CD14-positive monocyte (primary cell): ENCODE measurements around the gene PSMB7. TPM values are rescaled to one million over a fixed set of nuclear protein-coding genes. Genes with fewer than 3 reads are reported as not detected.

Experiments used
- DNase-seq, 3 donors: peaks; one replicate each; pipeline ENCODE4 v3.0.0-alpha.2; 2011 to 2022
- H2AFZ ChIP-seq: 2 replicates; pipeline ENCODE4 v1.6.0; 2012; ENCODE audit warnings: mild to moderate bottlenecking, low read depth, low read length, inconsistent platforms; ENCODE audit not compliant: insufficient read depth, poor library complexity, severe bottlenecking
- H3K27ac ChIP-seq, 2 donors: 1 replicate in 1 of 2; 2 replicates in 1 of 2; pipeline ENCODE4 v1.5.1; 2012 to 2013; ENCODE audit warnings: low read length in 2 of 2, control low read depth in 1 of 2, inconsistent platforms in 1 of 2, low read depth in 1 of 2, mild to moderate bottlenecking in 1 of 2
- H3K27me3 ChIP-seq, 2 donors: one replicate each; pipeline versions ENCODE4 v1.6.0 to v1.6.1; 2011 to 2013; ENCODE audit warnings: low read length in 2 of 2; ENCODE audit not compliant: control insufficient read depth in 2 of 2, insufficient read depth in 2 of 2
- H3K36me3 ChIP-seq, 2 donors: replicated peaks in 1 of 2; 1 replicate in 1 of 2; 2 replicates in 1 of 2; pipeline versions ENCODE4 v1.5.1 to v1.6.1; 2012 to 2013; ENCODE audit warnings: low read length in 2 of 2, control low read depth in 1 of 2, inconsistent platforms in 1 of 2, mild to moderate bottlenecking in 1 of 2; ENCODE audit not compliant: insufficient read depth in 2 of 2, control insufficient read depth in 1 of 2
- H3K4me1 ChIP-seq, 2 donors: 1 replicate in 1 of 2; 2 replicates in 1 of 2; pipeline versions ENCODE4 v1.5.1 to v1.6.1; 2012 to 2013; ENCODE audit warnings: low read length in 2 of 2, control low read depth in 1 of 2, inconsistent platforms in 1 of 2, mild to moderate bottlenecking in 1 of 2, moderate library complexity in 1 of 2; ENCODE audit not compliant: insufficient read depth in 2 of 2, control insufficient read depth in 1 of 2
- H3K4me2 ChIP-seq: replicated peaks from 2 replicates; pipeline ENCODE3; 2012; ENCODE audit warnings: low read length, moderate library complexity, mild to moderate bottlenecking; ENCODE audit not compliant: poor library complexity, severe bottlenecking; ENCODE audit errors: extremely low read depth
- H3K4me3 ChIP-seq, 3 experiments: fragments of 200-600 bp in 1 of 3; sonication (generic) in 1 of 3; replicated peaks in 1 of 3; 1 replicate in 2 of 3; 2 replicates in 1 of 3; pipeline ENCODE4 v1.5.1; 2011 to 2013; ENCODE audit warnings: low read length in 3 of 3, mild to moderate bottlenecking in 3 of 3, control low read depth in 2 of 3, low read depth in 2 of 3, inconsistent platforms in 1 of 3, moderate library complexity in 1 of 3
- H3K79me2 ChIP-seq: 2 replicates; pipeline ENCODE4 v1.6.0; 2012; ENCODE audit warnings: mild to moderate bottlenecking, control low read depth, inconsistent platforms, low read length, moderate library complexity; ENCODE audit not compliant: insufficient read depth
- H3K9ac ChIP-seq: 2 replicates; pipeline ENCODE4 v1.6.0; 2017; ENCODE audit warnings: low read length, mild to moderate bottlenecking; ENCODE audit not compliant: insufficient read depth, poor library complexity, severe bottlenecking
- H3K9me3 ChIP-seq, 2 donors: replicated peaks in 1 of 2; 1 replicate in 1 of 2; 2 replicates in 1 of 2; pipeline versions ENCODE4 v1.5.1 to v1.6.1; 2012 to 2013; ENCODE audit warnings: low read length in 2 of 2, control low read depth in 1 of 2; ENCODE audit not compliant: control insufficient read depth in 1 of 2, insufficient read depth in 1 of 2
- H4K20me1 ChIP-seq: 2 replicates; pipeline ENCODE4 v1.6.0; 2012; ENCODE audit warnings: mild to moderate bottlenecking, low read length, control low read depth, moderate library complexity; ENCODE audit not compliant: insufficient read depth
- H3K27ac Mint-ChIP-seq, 7 donors: one replicate each; pipeline ENCODE4 v1.8.0; 2020; ENCODE audit warnings: mild to moderate bottlenecking in 7 of 7, mixed read lengths in 7 of 7, moderate library complexity in 6 of 7, inconsistent platforms in 2 of 7
- H3K27me3 Mint-ChIP-seq, 3 donors: one replicate each; pipeline ENCODE4 v1.8.0; 2021 to 2022; ENCODE audit warnings: low read depth in 3 of 3, mild to moderate bottlenecking in 3 of 3, mixed read lengths in 3 of 3, moderate library complexity in 3 of 3, inconsistent platforms in 1 of 3
- H3K36me3 Mint-ChIP-seq, 2 donors: one replicate each; pipeline ENCODE4 v1.8.0; 2020; ENCODE audit warnings: mixed read lengths in 2 of 2, inconsistent platforms in 1 of 2, mild to moderate bottlenecking in 1 of 2
- H3K4me1 Mint-ChIP-seq: one replicate; pipeline ENCODE4 v1.8.0; 2020; ENCODE audit warnings: mild to moderate bottlenecking, mixed read lengths
- H3K4me3 Mint-ChIP-seq, 2 donors: one replicate each; pipeline ENCODE4 v1.8.0; 2020; ENCODE audit warnings: mild to moderate bottlenecking in 2 of 2, mixed read lengths in 2 of 2, moderate library complexity in 1 of 2
- H3K9me3 Mint-ChIP-seq, 7 donors: one replicate each; pipeline ENCODE4 v1.8.0; 2020 to 2022; ENCODE audit warnings: mixed read lengths in 7 of 7, mild to moderate bottlenecking in 6 of 7, moderate library complexity in 6 of 7, inconsistent platforms in 2 of 7
- WGBS: methylation state at CpG from one replicate; pipeline ENCODE4 v1.1.5; 2013; ENCODE audit warnings: missing lambda C conversion rate; ENCODE audit not compliant: insufficient coverage; 5-methylcytosine and 5-hydroxymethylcytosine counted together
- intact Hi-C, 2 donors: fragments of 100-400 bp; cut with micrococcal nuclease; formaldehyde crosslinking; loops; one replicate each; pipeline versions ENCODE4 v1.15.0 to v1.15.1; 2023
- polyA plus RNA-seq, 3 donors: library from polyadenylated mRNA; depleted of rRNA in 1 of 3; unstranded in 2 of 3; stranded (reverse) in 1 of 3; fragments of 300-500 nt in 2 of 3; fragments of >200 nt in 1 of 3; fragmentation: Illumina TruSeq in 2 of 3; gene quantifications; 1 replicate in 2 of 3; 2 replicates in 1 of 3; pipeline ENCODE4 v1.2.3, GENCODE V29; 2012 to 2021
- TF ChIP-seq, protein P1 (sequence below): fragments of 200-600 bp; IDR thresholded peaks from one replicate; pipeline ENCODE4 v1.8.0; 2022; ENCODE audit warnings: antibody characterized with exemption, mild to moderate bottlenecking

Gene PSMB7
- polyA plus RNA-seq, 3 donors: 129 to 194 (median 191) TPM

GRCh38 chr9:124347206-124347967, 67.9 kb downstream of the PSMB7 start:
- H3K79me2 ChIP-seq: no peaks in the 10 kb centered on the region
- H3K36me3 Mint-ChIP-seq: peaks cover 83 to 96% of the 10 kb centered on the region in 2 donors
- 97% methylated on average over 22 of the region's 26 CpGs for WGBS

GRCh38 chr9:124346347-124347163, 68.7 kb downstream of the PSMB7 start:
- Mint-ChIP-seq H3K9me3 (peaks cover 0 to 3% (median 0%) of the 10 kb centered on the region in 7 donors), H3K36me3 (peaks cover 77 to 96% of the 10 kb centered on the region in 2 donors), H3K27me3 (no peaks in the 10 kb centered on the region), H3K4me3 (no peak overlapping the region), H3K4me1 (no peaks in the 10 kb centered on the region), H3K27ac (peak overlapping the region in 3 of 7 donors; percentile 37 to 69 (median 61))
- DNase-seq: no peak
- TF ChIP-seq, protein P1, sequence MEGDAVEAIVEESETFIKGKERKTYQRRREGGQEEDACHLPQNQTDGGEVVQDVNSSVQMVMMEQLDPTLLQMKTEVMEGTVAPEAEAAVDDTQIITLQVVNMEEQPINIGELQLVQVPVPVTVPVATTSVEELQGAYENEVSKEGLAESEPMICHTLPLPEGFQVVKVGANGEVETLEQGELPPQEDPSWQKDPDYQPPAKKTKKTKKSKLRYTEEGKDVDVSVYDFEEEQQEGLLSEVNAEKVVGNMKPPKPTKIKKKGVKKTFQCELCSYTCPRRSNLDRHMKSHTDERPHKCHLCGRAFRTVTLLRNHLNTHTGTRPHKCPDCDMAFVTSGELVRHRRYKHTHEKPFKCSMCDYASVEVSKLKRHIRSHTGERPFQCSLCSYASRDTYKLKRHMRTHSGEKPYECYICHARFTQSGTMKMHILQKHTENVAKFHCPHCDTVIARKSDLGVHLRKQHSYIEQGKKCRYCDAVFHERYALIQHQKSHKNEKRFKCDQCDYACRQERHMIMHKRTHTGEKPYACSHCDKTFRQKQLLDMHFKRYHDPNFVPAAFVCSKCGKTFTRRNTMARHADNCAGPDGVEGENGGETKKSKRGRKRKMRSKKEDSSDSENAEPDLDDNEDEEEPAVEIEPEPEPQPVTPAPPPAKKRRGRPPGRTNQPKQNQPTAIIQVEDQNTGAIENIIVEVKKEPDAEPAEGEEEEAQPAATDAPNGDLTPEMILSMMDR: no peak
- Histone ChIP-seq H4K20me1 (peaks cover 99% of the 10 kb centered on the region), H3K79me2 (no peaks in the 10 kb centered on the region), H3K9me3 (no peaks in the 10 kb centered on the region), H3K4me1 (no peaks in the 10 kb centered on the region), H3K36me3 (peaks cover 97 to 100% of the 10 kb centered on the region in 2 donors), H3K27ac (peak overlapping the region in 1 of 2 donors; percentile 20), H3K4me2 (no peak overlapping the region), H3K4me3 (no peak overlapping the region), H2AFZ (no peak overlapping the region), H3K27me3 (no peaks in the 10 kb centered on the region), H3K9ac (no peak overlapping the region)
- WGBS: 85% methylated on average over 31 of the region's 34 CpGs
- intact Hi-C loops: no loop called here

More at GRCh38 chr9:124347206-124347967, 67.9 kb downstream of the PSMB7 start:
- TF ChIP-seq, protein P1: no peak
- Histone ChIP-seq H3K9me3 (no peaks in the 10 kb centered on the region), H3K4me1 (no peaks in the 10 kb centered on the region), H3K4me3 (no peak overlapping the region), H3K4me2 (no peak overlapping the region), H3K27me3 (no peaks in the 10 kb centered on the region), H3K27ac (no peak overlapping the region), H2AFZ (no peak overlapping the region), H3K9ac (no peak overlapping the region), H3K36me3 (peaks cover 98 to 100% of the 10 kb centered on the region in 2 donors), H4K20me1 (peaks cover 99% of the 10 kb centered on the region)
- Mint-ChIP-seq H3K27me3 (no peaks in the 10 kb centered on the region), H3K4me3 (no peak overlapping the region), H3K27ac (peak overlapping the region in 2 of 7 donors; percentile 23 to 63), H3K9me3 (peaks cover 0 to 3% (median 0%) of the 10 kb centered on the region in 7 donors), H3K4me1 (no peaks in the 10 kb centered on the region)
- intact Hi-C loops: no loop called here
- DNase-seq: no peak
